ENCODE measurements around the gene NFIX.

Gene NFIX

DNA sequence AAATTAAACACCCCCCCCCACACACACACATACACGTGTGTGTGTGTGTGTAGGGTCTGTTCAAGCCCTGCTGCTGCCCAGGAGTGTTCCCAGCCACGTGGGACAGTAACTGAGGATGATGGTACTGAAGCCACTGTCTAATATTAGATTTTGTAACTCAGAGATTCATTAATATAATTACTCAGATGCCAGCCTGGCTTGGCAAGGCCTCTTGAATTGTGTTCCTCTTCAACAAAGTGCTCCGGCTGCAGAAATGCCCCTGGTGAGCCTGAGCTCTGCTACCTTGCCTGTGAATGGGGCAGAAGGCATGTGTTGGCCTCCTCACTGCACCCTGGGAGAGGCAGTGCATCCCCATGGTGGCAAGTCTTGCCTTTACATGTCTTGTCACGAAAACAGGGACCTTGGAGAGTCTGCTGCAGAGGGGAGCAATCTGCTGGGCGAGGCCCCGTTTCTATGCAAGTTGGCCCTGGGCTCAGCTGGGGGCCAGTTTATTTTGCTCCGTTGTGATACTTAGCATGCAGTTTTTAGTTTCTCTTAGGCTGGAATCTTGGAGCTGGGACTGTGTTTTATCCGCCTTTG is 44.0 kb downstream of the NFIX start:
- DNase-seq: no peak

DNA sequence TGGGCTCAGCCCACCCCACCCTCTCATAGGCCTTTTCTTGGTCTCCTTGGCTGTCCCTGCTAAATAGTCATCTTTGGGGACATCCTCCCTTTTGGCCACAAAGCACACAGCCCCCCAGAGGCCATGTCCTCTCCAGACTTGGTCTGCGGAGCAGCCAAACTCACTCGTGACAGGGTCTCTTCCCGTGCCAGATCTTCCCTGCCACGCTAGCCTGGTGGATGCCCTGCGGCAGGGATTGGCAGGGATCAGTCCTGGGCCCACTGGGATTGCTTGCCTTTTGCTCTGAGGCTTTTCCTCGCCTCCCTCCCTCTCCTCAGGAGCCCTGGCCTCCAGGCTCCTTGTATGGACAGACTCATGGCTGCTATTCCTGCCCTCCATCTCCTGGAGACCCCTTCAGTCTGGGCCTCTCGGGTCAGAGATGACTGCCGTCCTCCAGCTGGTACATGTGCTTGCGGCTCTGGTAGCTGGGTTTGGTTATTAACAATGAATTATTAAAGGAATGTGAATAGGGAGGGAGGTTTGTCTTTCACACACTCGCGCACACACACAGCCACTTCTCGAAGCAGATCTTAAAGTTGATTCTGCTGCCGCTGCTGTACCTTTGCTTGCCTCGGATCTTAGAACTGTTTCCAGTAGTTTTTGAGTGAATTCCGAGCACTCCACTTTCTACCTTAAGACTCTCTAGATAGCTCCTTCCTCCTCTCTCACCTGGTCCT is 45.1 kb downstream of the NFIX start:
- no peak for DNase-seq

DNA sequence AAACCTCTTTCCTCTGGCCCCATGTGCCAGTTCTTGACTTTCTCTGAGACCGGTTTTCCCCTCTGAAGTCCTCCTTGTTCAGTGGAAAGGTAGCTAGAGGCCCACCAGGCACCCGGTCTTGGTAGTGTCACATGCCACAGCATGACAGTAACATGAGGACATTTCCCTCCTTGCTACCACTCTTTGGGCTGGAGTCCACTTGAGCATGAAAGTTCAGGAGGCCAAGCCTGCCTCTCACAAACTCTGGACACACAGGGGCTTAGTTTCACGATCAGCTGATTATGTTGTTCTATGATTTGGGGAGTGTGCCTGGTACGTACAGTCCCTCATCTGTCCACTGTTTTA is 45.6 kb downstream of the NFIX start:
- DNase-seq: no peak

DNA sequence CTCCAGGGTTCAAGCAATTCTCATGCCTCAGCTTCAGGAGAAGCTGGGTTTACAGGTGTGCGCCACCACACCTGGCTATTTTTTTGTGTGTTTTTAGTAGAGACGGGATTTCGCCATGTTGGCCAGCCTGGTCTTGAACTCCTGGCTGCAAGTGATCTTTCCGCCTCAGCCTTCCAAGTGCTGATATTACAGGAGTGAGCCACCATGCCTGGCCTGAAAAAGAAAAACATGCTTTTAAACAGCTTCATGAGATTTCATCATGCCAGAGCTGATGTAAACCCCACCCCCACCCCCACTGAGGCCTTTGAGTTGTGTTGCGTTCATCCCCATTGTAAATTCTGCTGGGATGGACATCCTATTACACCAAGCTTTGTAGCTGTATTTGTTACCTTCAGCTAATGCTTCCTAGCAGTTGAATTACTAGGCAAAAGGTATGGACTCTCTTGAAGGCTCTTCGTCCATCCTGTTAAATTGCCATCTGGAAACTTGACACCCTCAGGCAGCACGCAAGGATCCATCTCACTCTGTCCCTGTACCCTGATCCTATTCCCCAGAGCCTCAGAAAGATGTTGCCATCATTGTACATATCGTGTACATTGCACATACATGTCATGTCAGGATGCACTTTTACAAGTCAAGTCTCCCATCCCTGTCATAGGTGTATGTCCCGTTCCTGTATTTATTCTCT is 47.3 kb downstream of the NFIX start:
- no peak for DNase-seq

DNA sequence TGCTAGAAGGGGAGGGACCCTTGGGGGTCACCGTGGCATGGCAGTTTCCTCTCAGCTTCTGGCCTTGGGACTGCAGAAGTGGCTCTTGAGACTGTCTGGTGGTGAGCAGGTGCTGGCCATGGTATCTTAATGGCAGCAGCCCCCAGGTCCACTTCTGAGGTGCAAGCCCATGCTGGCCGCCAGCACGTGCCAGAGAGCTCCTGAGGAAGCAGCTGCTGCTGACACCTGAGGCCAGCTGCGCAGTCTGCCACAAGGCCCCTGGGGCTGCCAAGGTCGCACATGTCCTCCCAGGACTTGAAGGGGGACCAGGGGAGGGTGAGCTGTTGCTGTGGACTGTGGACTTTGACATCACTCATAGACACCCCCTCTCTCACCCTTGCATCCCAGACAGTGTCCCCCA is 48.0 kb downstream of the NFIX start:
- DNase-seq: no peak

DNA sequence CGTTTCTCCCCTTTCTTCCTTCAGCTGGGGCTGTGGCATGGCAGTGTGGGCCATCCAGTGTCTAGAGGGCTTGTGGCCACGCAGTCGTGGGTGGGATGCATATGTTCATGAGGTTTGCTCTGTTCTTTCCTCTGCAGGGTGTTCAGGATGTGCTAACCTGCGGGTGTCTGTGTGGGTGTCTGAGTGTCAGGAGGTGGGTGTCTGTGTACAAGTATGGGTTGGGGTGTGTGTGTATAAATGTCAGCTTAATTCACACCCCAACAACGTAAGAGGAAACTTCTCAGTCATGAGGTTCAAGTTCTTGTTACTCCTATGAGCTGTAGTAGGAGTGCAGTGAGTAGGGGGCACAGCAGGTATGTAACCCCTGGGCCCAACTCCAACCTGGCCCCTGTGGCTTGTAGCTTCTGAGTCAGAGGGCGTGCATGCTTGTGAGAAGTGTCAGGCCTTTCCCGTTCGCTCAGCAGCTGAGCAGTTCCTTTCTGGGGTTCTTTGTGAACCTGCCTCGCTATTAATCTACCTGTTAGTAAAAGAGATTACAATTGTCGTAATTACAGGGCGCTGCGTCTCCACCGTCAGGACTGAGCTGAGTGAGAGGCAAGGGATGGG is 49.1 kb downstream of the NFIX start:
- peak; percentile 80 for DNase-seq

DNA sequence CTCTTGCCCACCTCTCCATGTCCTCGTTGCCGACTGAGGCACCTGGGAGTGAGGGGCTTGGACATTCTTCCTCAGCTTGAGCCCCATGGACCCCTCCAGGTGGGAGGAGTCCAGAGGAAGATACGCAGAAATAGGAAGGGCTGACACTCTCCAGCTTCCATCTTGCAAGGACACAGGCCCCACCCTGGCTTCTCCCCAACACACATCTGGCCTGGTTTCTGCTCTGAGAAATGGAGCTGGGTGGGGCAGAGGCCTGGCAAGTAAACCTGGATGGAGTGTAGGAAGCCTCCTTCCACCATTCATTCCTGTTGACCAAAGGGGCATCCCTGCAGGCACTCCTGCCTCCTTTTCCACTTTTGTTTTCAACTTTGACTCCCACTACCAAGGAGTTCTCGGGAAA is 50.5 kb downstream of the NFIX start:
- DNase-seq: no peak

DNA sequence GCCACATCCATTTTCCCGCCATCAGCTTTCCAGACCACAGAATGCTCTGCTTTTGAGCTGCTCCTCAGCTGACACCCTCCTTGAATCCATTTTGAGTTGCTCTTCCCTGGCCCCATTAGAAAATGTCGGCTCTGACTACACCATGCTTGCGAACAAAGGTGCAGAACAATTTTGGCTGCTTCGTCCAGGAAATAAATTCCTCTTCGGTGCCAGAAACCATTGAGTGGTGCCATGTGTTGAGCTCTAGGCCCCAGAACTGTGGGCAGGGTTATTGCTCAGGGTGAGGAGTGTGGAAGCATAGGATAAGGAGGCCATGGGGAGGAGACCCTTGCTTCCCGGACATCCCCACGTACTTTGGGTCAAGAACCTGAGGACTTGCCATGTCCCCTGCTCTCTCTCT is 52.1 kb downstream of the NFIX start:
- DNase-seq: no peak

DNA sequence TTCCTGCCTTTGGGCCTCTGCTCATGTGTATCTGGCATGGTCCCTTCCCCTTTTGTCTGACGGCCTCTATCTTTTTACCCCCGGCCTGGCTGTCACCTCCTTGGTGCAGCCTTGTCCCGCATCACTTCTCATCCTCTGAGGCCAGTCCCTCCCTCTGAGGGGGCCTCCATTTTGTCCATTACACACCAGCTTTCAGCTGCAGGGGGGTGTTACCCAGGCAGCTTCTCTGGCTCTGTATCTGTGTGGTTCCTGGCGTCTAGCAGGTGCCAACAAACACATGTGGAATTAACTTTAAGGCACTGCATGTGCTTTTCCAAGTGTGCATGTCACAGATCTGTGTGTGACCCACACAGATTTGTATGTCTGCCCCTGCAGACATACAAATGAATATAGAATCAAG is 55.0 kb downstream of the NFIX start:
- no peak for DNase-seq

DNA sequence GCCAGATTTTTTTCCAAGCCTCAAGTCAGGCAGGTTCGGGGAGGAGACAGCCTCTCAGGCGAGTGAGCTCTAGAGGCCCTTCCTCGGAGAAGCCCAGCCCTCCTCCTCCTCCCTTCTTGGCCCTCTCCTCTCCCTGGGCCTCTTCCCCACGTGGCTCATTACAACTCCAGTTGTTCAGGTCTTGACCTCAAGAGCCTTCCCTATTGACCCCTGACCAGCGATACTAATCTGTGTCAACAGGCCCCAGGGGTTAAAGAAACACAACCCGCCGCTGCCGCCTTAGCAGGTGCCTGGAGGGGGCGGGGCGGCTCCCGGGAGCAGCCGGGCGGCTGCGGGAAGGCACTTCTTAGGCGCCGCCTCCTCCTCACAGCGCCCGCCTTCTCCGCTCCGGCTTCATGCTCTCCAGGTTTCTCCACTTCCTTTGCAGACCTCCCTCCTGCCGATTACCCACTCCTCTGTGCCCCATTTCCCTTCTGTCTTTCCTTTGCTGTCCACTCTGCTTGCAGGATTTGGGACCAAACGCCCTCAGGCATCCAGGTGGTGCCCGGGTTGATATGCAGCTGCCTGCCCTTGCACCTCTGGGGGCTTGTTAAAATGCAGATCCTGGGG is 56.4 kb downstream of the NFIX start:
- peak; percentile 76 for DNase-seq

DNA sequence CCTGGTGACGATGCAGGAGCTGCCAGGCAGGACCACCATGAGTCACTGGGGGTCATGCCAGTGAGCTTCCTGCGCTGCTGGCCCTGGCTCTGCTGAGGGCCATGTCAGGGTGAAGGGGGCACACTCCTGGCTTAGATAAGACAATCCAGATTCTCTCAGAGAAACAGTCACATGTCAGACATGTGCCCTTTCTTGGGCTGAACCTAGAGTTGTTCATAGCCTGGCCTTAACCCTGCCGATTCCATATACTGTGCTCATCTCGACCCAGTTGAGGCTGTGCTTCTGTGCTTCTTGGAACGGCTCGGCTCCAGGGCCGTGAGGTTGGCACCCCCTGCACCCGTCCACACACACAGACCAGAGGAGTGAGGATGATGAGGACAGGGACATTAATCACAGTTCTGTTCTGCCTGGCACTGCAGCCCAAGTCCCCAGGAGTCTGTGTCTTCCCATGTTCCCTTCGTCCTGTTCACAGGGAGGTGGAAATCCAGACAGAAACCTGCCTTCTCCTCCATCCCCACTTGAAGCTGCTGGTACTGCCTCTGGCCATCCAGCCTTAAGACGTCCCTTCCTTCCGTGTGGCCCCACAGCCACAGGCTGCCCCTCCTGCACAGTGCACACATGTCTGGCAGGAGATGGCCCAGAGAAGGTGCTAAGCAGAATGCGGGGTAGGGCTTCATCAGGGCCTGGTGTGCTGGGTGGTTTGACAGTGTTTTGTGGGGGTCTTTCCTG is 57.3 kb downstream of the NFIX start:
- DNase-seq: no peak

DNA sequence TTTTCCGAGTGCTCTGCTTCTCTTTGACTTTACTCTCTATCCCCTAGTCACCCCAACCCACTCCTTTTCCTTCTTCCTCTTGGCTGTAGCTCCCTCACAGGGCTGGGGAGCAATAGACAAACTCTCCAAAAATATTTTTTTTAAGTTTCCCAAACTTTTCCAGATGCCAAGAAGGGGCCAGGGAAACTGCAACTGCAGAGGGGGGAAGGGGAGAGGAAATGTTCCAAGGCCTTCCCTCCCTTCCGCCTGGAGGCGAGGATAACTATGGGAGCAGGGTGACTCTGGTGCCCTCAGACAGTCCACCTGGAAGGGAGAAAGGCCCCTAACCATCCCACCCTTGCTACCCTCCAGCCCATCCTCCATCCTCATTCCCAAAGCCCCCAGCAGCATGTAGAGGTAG is 58.0 kb downstream of the NFIX start:
- DNase-seq: no peak

DNA sequence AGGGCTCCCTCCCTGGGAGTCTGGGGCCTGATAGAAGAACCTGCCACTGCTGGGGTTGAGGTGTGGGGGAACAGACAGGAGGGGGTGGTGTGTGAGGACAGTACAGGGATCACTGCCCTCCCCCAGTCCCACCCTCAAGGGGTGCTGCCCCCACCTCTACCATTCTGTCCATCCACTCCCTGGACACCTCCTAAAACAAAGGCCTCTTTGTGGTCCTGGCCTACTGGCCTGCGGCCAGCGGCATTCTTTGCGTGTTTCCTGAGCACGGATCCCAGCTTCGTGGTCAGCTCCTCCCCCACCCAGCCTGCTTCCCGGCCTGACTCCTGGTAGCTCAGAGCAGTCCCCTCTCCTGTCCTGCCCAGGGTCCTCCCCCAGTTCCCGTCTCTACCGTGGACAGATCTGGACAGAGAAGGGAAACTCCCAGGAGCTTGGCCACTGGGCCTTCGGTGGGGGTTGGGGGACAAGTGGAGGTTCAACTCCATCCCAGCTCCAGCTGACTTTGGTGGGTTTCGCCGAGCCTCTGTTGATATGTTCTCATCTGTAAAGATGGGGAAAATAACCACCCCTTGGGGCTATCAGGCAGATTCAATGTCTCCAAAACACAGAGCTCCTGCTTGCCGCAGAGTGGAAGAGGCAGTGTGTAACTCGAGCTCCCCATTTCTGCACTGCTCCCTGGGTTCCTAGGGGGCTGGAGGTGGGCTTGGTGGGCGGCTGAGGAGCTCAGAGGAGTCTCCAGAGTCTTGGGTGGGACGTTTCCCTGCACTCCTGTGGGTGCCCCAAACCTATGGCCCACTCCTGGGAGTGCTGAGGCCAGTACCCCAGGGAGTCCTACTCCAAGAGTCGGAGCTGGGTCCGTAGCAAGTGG is 58.7 kb downstream of the NFIX start:
- DNase-seq: peak; percentile 98

DNA sequence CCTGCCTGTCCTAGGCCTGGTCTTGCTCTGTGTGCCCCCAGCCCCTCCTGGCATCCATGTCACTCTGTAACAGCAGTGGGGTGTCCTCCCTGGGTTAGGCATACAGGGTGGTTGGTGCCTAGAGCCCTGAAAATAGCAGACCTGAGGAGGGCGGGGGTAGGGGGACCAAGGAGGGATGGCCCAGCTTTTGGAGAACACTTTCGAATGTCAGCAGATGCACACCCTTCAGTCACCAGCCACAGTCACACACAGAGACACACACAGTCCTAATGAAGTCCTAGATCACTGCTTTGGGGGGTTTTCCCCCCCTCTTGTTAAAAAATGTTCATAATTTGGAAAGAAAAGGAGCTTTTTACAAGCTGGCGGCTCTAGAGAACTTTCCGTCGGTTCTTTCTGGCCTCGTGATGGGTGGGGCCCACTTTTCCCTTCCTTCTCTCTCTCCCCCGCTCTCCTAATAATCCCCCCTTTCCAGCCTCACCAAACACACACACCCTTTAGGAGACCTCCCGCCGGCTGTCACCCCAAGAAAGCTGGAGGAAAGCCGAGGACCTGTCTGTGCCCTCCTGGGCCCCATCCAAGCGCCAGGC is 59.4 kb downstream of the NFIX start:
- no peak for DNase-seq

DNA sequence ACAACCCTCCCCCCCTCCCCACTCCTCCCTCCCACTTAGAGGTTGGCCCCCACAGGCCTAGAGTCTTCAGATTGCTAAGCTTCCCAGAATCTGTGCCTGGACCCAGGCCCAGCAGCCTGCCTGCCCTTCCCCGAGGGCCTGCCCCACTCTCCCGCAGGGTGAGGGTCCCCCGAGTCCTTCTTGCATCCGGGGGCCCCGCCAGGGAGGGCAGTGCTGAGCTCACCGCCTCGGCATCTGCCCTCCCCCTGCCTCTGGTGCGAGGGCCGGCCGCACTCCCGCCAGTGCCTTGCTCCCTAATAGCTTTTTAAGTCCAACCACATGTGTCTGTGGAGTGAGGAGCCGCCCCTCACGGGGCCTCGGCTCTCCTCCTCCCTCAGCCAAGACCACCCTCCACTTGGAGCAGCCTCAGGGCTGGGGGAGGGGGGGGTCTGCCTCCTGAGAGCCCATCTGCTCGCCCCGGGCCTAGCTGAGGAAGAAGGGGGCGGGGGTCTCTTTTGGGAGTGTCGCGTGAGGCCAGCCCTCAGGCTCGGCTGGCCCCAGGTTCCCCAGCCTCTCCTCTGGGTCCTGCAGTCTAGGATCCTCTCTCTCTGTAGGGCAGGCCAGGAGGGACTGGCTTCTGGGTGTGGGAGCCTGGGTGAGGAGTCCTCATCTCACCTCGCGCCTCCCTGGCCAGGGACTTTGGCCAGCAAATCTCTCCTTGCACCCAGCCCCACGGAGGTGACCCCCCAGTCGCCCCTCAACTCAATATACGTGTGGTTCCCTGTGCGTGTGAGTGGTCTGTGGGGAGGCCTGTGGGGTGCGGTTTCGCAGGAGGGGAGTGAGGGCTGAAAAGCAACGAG is 60.2 kb downstream of the NFIX start:
- peak; percentile 96 for DNase-seq

DNA sequence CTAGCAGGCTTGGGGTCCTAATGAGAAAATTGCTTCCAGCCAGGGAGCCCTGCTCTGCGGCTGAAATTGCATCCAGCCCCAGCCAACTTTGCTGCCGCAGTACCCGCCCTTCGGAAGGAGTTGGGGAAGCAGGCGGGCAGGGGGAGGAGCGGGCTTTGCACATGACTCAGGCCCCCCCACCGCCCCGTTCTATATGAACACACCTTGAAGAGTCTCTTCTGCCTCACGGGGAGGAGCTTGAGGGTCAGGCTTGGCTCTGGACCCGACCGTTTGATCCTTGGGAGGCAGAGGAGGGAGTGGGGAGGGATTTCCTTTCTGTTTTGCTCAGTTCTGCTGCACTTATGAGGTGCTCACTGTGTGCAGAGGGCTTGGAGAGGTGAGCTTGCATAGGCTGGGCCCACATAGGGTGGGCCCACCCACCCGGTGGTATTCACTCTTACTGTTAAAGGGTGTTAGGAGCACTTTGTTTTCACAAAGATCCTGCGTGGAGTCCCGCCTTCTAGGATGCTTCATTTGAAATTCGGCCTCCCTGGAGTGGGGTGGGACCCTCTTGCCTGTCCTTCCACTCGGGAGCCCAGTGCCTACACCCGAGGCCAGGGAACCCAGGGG is 60.9 kb downstream of the NFIX start:
- peak; percentile 95 for DNase-seq

DNA sequence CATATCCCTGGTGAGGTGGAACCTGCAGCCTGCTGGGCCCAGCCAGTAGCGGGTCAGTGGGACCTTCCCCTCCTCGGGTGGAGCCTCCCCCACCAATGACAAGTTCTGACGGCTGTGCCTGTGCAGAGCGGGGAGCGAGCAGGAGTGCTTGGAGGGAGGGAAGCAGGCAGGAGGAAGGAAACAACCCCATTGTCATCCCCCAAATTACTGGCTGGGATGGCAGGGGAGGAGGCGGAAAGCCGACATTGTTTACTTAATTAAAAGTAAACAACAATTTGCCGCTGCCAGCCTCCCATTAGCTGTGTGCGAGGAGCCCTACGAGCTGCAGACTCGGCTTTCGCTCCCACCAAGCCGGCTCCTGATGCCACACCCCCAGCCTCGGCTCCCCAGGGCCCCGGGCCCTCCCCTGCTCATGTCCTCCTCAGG is 61.9 kb downstream of the NFIX start:
- DNase-seq: no peak

DNA sequence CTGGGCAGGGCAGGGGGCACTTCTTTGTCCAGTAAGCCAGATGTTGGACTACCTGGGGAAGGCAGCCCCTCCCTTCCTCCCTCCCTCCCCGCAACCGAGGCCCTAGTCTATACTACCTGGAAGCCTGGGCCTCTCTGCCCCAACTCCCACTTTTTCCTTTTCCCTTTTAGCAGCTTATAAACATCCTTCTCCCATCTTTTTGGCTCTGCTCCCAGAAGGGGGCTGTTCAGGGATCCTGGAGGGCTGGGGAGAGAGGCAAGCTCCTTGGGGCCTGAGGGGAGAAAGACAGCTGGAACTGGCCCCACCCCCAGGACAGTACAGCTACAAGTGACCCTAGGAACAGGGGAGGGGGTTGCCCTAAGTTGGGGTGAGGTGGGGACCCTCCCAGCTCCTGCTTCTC is 62.5 kb downstream of the NFIX start:
- DNase-seq: no peak

DNA sequence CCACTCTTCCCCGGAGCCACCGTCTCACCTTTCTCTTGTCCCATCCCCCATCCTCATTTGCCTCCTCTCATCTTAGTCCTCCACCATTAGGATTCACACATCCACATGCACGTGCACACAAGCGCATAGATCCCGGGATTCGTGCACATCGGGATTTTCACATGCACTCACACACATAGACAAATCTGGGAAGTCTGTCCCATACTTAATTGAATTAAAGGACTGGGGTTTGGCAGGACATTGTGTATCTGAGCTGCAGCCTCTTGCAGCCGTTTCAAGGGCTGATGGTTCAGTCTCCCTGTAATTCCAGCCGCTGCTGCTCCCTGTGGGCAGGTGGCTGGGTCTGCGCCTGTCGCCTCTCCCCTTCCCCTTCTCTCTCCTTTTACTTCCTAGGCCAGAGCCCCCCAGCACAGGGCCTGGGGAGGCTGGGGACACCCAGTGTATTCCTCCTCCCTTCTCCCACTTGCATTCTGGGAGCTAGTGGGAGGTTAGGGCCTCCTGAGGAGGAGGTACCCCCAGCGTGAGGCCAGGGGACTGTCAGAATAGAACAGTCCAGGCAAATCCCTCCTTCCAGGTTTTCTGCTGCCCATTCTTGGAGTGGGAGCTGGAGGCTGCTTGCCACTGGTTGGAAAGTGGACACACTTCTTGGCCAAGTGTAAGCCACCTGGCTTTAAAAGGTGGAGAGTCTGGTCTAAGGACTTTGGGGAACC is 63.8 kb downstream of the NFIX start:
- DNase-seq: no peak

All from NCI-H226 (cell line).